ENCODE results near the gene MYO3B.
A peak's percentile ranks its signal among the peaks of the same experiment; 100 is the strongest.

Gene MYO3B

DNA sequence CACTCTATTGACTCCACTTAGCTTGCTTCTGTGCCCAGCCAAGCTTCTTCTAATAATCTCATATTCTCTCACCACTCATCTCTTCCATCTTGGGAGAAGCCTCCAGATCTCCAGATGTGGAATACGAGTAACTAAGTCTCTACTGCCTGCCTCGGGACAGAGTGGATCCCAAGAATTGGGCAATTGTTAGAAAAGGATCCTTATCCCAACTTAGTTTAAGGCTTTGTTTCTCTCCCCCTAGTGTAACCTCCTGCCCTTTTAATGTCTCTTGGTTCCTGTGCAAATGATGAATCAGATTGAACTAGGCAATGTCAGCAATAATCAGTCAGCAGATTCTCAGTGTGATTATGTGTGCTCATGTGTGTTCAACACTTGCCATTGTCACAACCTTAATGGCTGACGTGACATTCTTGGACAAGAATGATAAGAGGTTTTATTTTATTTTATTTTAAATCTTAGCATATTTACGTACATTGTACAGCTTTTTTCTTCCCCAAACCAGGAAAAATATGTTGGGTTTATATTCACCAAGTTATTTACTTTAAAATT lies 59.7 kb downstream of the MYO3B start:
- no peak for DNase-seq (ENCODE audit: low read depth in 2 of 2)

DNA sequence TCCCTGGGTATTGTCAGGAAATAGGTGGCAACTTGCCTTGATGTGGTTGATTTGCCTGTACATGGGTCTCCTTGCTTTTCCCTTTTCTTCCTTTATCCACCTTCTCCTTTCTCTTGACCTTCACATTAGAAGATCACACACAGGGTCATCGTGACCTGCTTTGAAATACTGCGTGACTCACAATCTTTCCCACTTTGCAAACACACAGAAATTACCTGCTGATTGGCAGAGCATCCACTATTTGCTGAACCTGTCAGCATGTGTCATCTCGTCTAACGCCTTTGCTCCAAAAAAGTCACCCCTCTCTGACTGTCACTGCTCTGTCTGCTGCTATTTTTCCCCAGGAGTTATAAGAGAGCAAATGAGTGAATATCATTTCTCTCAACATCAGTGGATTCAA lies 60.8 kb downstream of the MYO3B start:
- no peak for DNase-seq (ENCODE audit: low read depth in 2 of 2)

DNA sequence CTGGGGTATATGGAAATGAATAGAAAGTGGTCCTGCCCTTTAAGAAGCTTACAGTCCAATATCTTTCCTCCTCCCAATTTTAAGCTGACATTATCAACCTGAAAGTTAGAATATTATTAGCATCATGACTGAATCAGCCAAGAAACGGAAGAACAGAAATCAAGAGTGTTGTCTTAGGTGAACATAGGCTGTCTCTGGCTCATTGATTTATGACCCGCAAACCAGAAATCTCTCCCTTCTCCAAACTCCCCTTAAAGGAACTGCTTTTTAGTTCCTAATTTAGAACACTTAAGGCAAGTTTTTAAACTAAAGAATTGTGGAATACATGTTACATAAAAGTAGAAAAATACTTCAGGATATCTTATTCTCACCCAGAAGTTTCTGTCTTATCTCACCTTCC lies 62.7 kb downstream of the MYO3B start:
- DNase-seq (ENCODE audit: low read depth in 2 of 2), result no peak

- no peak for DNase-seq (ENCODE audit: low read depth in 2 of 2)
These were observed 63.8 kb downstream of the MYO3B start for GRCh38 chr2:170241756-170242155.

DNA sequence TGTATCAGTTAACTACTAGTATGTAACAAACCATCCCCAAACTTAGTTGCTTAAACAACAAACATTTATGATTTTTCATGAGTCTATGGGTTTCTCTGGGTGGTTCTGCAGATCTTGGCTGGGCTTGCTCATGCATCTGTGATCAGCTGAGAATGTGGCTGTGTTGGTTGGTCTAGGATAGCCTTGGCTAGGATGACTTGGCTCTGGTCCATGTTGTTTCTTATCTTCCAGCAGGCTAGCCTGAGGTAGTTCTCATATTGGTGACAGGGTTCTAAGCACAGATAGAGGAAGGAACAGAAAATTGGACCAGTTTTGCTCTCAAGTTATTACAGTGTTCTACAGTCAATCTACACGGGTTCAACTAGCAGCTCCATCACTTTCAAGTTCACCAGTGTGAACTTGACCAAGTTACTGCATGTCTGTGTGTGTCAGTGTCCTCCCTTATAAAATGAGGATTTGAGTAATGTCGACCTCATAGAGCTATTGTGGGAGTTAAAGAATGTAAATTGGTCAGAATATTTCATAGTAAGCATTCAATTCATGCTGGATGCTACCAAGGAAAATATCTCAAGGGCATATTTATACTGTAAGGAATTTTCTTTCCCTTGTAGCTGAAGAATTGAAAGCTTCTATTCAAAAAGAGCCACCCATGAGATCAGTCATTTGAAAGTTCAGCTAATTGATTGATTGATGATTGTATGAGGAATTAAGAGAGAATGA lies 65.3 kb downstream of the MYO3B start:
- no peak for DNase-seq (ENCODE audit: low read depth in 2 of 2)

GRCh38 chr2:170243898-170244297 lies 66.0 kb downstream of the MYO3B start:
- no peak for DNase-seq (ENCODE audit: low read depth in 2 of 2)

- DNase-seq (ENCODE audit: low read depth in 2 of 2), result no peak
These were observed 66.6 kb downstream of the MYO3B start for GRCh38 chr2:170244555-170244954.

- DNase-seq (ENCODE audit: low read depth in 2 of 2), result no peak
These were observed 67.4 kb downstream of the MYO3B start for GRCh38 chr2:170245312-170245711.

GRCh38 chr2:170247333-170247732 lies 69.4 kb downstream of the MYO3B start:
- DNase-seq (ENCODE audit: low read depth in 2 of 2), result no peak

- DNase-seq (ENCODE audit: low read depth in 2 of 2), result no peak
These were observed 70.0 kb downstream of the MYO3B start for GRCh38 chr2:170247882-170248393.

DNA sequence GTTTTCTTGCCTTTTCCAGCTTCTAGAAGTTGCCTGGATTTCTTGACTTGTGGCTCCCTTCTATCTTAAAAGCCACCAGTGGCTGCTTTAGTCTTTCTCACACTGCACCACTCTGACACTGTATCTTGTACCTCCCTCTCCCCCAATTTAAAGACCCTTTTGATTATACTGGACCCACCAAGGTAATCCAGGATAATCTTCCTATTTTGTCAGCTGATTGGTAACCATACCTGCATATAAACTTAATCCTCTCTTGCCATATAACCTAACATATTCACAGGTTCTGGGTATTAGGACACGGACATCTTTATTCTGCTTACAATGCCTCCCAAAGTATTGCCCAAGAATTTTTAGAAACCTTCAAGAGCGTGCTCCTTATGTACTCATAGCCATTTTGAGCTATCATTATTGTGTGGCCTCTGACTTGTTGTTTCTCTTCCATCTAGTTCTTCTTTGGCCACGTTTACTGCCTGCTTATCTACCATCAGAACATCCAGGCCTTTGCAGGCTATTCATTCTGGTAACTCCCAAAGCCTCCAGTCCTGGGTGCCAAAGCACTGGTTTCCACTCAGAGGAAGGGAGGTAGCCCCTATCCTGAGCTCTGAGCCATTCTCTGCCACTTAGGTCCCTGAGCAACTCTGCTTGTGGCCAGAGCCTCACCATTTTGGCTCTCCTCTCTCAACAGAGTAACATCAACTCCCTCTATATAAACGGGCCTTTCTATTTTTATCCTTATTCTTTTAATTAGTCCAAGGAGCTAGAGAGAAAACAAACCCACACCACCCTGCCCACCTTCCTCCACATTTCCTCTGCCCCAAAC lies 70.8 kb downstream of the MYO3B start:
- no peak for DNase-seq (ENCODE audit: low read depth in 2 of 2)

DNA sequence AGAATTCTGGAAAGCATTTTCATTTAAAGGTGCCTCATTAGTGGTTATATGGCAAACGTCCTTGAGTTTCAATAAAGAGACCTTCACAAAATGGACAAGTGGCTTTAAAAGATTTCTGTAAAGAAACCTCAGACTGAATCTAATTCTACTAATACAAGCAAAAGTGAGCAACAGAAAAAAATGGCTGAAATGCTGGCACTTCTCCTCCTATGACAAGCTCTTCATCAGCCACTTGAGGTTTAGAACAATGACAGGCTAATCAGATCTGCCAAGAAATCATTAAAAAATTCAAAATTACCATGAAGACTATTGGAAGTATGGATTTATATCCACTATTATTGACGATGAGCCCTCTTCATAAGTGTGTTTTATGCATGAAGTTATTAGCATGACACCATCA lies 71.8 kb downstream of the MYO3B start:
- DNase-seq (ENCODE audit: low read depth in 2 of 2), result no peak

DNA sequence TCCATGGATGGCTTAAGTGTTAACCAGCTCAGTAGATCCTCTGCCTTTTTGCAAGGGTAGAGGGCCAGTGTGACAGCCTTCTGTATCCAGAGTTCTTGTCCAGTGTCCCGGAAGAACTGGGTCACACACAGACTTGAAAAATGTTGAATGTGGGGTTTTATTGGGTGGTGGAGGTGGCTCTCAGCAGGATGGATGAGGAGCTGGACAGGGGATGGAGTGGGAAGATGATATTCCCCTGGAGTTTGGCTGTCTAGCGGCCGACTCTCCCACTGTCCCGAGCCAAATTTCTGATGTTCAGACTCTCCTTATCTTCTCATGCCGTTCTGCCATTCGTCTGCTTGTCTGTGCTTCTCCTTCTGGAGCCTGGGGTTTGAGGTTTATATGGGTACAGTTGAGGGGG lies 72.6 kb downstream of the MYO3B start:
- no peak for DNase-seq (ENCODE audit: low read depth in 2 of 2)

DNA sequence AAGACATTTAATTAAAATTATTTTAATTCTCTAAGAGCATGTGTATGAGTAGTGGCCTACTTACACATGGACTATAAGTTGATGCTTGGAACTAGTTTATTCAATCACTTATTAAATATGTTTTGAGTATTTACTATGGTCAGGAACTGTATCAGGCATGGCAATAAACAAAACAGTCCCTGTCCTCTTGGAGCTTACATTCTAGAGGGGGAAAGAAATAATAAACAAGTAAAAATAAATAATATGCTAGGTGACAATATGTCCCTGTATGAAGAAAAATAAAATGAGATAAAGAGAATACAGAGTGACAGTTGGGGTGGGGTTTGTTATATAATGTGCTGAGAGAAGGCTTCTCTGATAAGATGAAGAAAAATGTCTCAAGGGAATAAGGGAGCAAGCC lies 74.5 kb downstream of the MYO3B start:
- no peak for DNase-seq (ENCODE audit: low read depth in 2 of 2)

- no peak for DNase-seq (ENCODE audit: low read depth in 2 of 2)
These were observed 75.8 kb downstream of the MYO3B start for GRCh38 chr2:170253721-170254230.

- DNase-seq (ENCODE audit: low read depth in 2 of 2), result no peak
These were observed 76.4 kb downstream of the MYO3B start for GRCh38 chr2:170254293-170254732.

DNA sequence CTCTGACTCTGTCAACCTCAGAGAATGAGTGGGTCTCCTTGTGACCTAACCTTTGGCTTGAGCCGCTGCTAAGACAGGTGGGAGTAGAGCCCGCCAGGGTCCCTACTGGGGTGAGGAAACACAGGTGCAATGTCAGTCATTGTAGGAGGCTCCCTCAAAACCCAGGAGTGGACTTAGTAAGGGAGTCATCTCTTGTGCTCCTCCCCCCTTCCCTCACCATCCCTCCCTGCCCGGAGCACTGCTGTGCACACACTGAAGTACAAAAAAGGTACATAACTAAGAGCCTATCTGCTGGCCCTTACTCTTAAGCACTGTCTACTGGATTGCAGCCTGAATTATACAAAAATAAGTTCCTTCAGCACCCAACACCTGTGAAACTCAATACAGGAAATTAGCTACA lies 77.2 kb downstream of the MYO3B start:
- DNase-seq (ENCODE audit: low read depth in 2 of 2), result no peak

DNA sequence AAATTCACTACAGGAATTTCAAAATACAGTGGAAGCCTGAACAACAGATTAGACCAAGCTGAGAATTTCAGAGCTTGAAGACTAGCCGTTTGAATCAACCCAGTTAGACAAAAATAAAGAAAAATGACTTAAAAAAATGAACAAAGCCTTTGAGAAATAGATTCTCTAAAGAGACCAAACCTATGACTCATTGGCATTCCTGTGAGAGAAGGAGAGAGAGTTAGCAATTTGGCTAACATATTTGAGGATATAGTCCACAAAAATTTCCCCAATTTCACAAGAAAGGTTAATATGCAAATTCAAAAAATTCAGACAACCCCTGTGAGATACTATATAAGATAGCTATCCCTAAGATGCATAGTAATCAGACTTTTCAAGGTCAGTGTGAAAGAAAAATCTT lies 78.0 kb downstream of the MYO3B start:
- DNase-seq (ENCODE audit: low read depth in 2 of 2), result peak; percentile 16 to 20

DNA sequence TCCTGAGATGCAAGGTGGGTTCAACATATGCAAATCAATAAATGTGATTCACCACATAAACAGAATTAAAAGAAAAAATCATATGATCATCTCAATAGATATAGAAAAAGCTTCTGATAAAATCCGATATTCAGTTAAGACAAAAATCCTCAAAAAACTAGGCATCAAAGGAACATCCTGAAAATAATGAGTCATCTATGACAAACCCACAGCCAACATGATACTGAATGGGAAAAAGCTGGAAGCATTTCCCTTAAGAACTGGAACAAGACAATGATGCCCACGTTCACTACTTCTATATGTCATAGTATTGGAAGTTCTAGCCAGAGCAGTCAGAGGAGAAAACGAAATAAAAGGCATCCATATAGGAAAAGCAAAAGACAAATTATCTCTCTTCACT lies 80.4 kb downstream of the MYO3B start:
- no peak for DNase-seq (ENCODE audit: low read depth in 2 of 2)

DNA sequence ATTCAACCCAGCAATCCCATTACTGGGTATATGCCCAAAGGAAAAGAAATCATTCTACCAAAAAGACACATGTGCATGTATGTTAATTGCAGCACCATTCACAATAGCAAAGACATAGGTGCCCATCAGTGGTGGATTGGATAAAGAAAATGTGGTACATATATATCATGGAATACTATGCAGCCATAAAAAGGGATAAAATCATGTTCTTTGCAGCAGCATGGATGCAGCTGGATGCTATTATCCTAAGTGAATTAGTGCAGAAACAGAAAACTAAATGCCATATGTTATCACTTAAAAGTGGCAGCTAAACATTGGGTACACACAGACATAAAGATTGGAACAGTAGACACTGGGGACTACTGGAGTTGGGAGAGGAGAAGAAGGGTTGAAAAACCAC lies 82.2 kb downstream of the MYO3B start:
- no peak for DNase-seq (ENCODE audit: low read depth in 2 of 2)

- no peak for DNase-seq (ENCODE audit: low read depth in 2 of 2)
These were observed 83.6 kb downstream of the MYO3B start for GRCh38 chr2:170261566-170261965.

GRCh38 chr2:170262343-170262742 lies 84.4 kb downstream of the MYO3B start:
- no peak for DNase-seq (ENCODE audit: low read depth in 2 of 2)

- DNase-seq (ENCODE audit: low read depth in 2 of 2), result no peak
These were observed 84.9 kb downstream of the MYO3B start for GRCh38 chr2:170262806-170263205.

All from fibroblast of skin of left biceps (primary cell).